GM12878 (cell line): ENCODE data around the gene ZBTB38. TPM values are rescaled to one million over a fixed set of nuclear protein-coding genes. Genes with fewer than 3 reads are reported as not detected.

Experiments used
- ATAC-seq: fragments of 200-7000 bp; cut with Tn5 transposase; 3 replicates; pipeline ENCODE4 v1.9.1; 2020; ENCODE audit warnings: mild to moderate bottlenecking, moderate library complexity
- BruUV-seq: library from RNA; stranded (reverse); fragments of 400-500 nt; replicated peaks from 2 replicates; lab custom pipeline; 2021; lab: Mats Ljungman, UMichigan
- CTCF ChIA-PET: fragments of 300-600 bp; sonication (Branson Sonifier 250); formaldehyde crosslinking; extraction: SDS; loops from one replicate; lab custom pipeline; 2021; ENCODE audit warnings: inconsistent platforms; lab: Yijun Ruan, JAX
- POLR2A ChIA-PET: fragments of 350-600 bp; formaldehyde crosslinking; extraction: SDS; loops from one replicate; lab custom pipeline; 2021; ENCODE audit warnings: inconsistent platforms; lab: Charles Lee
- RAD21 ChIA-PET: fragments of 300-600 bp; sonication (Branson Sonifier 250); formaldehyde crosslinking; loops from one replicate; lab custom pipeline; 2023; ENCODE audit warnings: antibody characterized with exemption; ENCODE audit not compliant: unreplicated experiment; lab: Charles Lee
- SMC1A ChIA-PET: fragments of 300-600 bp; sonication (Branson Sonifier 250); formaldehyde crosslinking; loops from one replicate; lab custom pipeline; 2023; ENCODE audit not compliant: unreplicated experiment, uncharacterized antibody; lab: Charles Lee
- DNase-seq: peaks from one replicate; pipeline ENCODE4 v3.0.0-alpha.2; 2011; ENCODE audit warnings: low read depth, low spot score
- FAIRE-seq: peaks from 3 replicates; lab custom pipeline; 2011; peaks lifted over from hg19 to GRCh38; lab: Jason Lieb, UNC
- H2AFZ ChIP-seq: 2 replicates; pipeline ENCODE4 v1.6.0; 2011; ENCODE audit warnings: low read depth, low read length, control low read depth; ENCODE audit not compliant: control insufficient read depth
- H3K27ac ChIP-seq: 2 replicates; pipeline ENCODE4 v1.5.1; 2011; ENCODE audit warnings: control low read depth; ENCODE audit not compliant: control insufficient read depth, insufficient read depth
- H3K27me3 ChIP-seq, 2 experiments: replicated peaks in 1 of 2; 2 replicates each; pipeline versions ENCODE4 v1.6.0 to v1.6.1; 2011; ENCODE audit warnings: low read length in 1 of 2; ENCODE audit not compliant: control insufficient read depth in 2 of 2, insufficient read depth in 2 of 2
- H3K36me3 ChIP-seq, 2 experiments: 2 replicates each; pipeline ENCODE4 v1.5.1; 2011; ENCODE audit warnings: low read length in 1 of 2; ENCODE audit not compliant: control insufficient read depth in 2 of 2, insufficient read depth in 2 of 2
- H3K4me1 ChIP-seq: 2 replicates; pipeline ENCODE4 v1.6.1; 2011; ENCODE audit warnings: mild to moderate bottlenecking, low read length, moderate library complexity, mixed read lengths; ENCODE audit not compliant: control insufficient read depth, insufficient read depth
- H3K4me2 ChIP-seq: 2 replicates; pipeline ENCODE4 v1.6.0; 2011; ENCODE audit warnings: control low read depth; ENCODE audit not compliant: control insufficient read depth, insufficient read depth
- H3K4me3 ChIP-seq: fragments of 200-600 bp; sonication (generic); 2 replicates; pipeline ENCODE4 v1.5.1; 2016
- H3K79me2 ChIP-seq: 2 replicates; pipeline ENCODE4 v1.6.0; 2011; ENCODE audit warnings: low read length; ENCODE audit not compliant: control insufficient read depth, insufficient read depth
- H3K9ac ChIP-seq: 2 replicates; pipeline ENCODE4 v1.8.0; 2011; ENCODE audit warnings: low read length, control low read depth, mixed read lengths; ENCODE audit not compliant: control insufficient read depth, insufficient read depth
- H3K9me3 ChIP-seq: replicated peaks from 3 replicates; pipeline ENCODE4 v1.5.1; 2011; ENCODE audit warnings: mild to moderate bottlenecking, low read length; ENCODE audit not compliant: control insufficient read depth, insufficient read depth
- H4K20me1 ChIP-seq: 2 replicates; pipeline ENCODE4 v1.6.0; 2011; ENCODE audit not compliant: control insufficient read depth, insufficient read depth
- BHLHE40 ChIP-seq, 2 experiments: fragments of 450-650 bp in 1 of 2; IDR thresholded peaks; 2 replicates each; pipeline ENCODE4 v1.6.1; 2011 to 2017; ENCODE audit warnings: low read depth in 2 of 2, borderline replicate concordance in 1 of 2, improper control_type of control experiment in 1 of 2, low read length in 1 of 2, mild to moderate bottlenecking in 1 of 2
- CHD2 ChIP-seq: IDR thresholded peaks from 2 replicates; pipeline ENCODE4 v1.6.1; 2011; ENCODE audit warnings: low read depth, low read length, improper control_type of control experiment, borderline replicate concordance
- SMC3 ChIP-seq: IDR thresholded peaks from 2 replicates; pipeline ENCODE4 v1.6.1; 2011; ENCODE audit warnings: low read length, improper control_type of control experiment, borderline replicate concordance
- YBX1 ChIP-seq: fragments of 450-650 bp; IDR thresholded peaks from 2 replicates; pipeline ENCODE4 v1.6.1; 2016; ENCODE audit warnings: antibody characterized with exemption
- WGBS: methylation state at CpG from one replicate; pipeline ENCODE4 v1.1.6; 2016; ENCODE audit warnings: low lambda C conversion rate; ENCODE audit not compliant: insufficient replicate concordance, insufficient coverage; ENCODE audit errors: missing lambda C conversion rate; 5-methylcytosine and 5-hydroxymethylcytosine counted together
- in situ Hi-C: fragments of 300-500 bp; cut with MboI; formaldehyde crosslinking; loops from 9 replicates; pipeline ENCODE4 v1.14.3; 2018; ENCODE audit warnings: mixed read lengths
- intact Hi-C: fragments of 100-400 bp; cut with micrococcal nuclease; formaldehyde crosslinking; loops from one replicate; pipeline ENCODE4 v1.14.2; 2022; ENCODE audit not compliant: unreplicated experiment
- polyA plus RNA-seq, 11 experiments: library from polyadenylated mRNA; depleted of rRNA in 4 of 11; unstranded in 6 of 11; stranded (reverse) in 5 of 11; fragments of >200 nt; fragmentation: Nextera tagmentation in 4 of 11; fragmentation: Illumina TruSeq in 1 of 11; extraction: Ambion mirVana in 4 of 11; extraction: Trizol in 1 of 11; gene quantifications; 1 replicate in 1 of 11; 2 replicates in 10 of 11; pipeline versions ENCODE4 v1.2.1 to v1.2.3, GENCODE V29; 2011 to 2016; ENCODE audit warnings: inconsistent platforms in 2 of 11, missing spikeins in 2 of 11, low read depth in 1 of 11
- total RNA-seq, 4 experiments: library from RNA; depleted of rRNA in 3 of 4; stranded (reverse); fragments of >200 nt in 3 of 4; fragmentation: Illumina TruSeq in 1 of 4; extraction: Trizol in 1 of 4; gene quantifications; 2 replicates each; pipeline versions ENCODE4 v1.2.1 to v1.2.3, GENCODE V29; 2013 to 2021
- TF ChIP-seq, protein P1 (sequence below): fragments of 450-650 bp; conservative IDR thresholded peaks from 2 replicates; pipeline ENCODE4 v1.6.1; 2017; ENCODE audit warnings: mild to moderate bottlenecking, moderate library complexity

ZBTB38 gene
- total and polyA plus RNA-seq, 10 of the 15 experiments (the other 5 are each of a cell fraction or from before 2014, with no cell fraction given): 34.2 to 115 (median 88.6) TPM

DNA sequence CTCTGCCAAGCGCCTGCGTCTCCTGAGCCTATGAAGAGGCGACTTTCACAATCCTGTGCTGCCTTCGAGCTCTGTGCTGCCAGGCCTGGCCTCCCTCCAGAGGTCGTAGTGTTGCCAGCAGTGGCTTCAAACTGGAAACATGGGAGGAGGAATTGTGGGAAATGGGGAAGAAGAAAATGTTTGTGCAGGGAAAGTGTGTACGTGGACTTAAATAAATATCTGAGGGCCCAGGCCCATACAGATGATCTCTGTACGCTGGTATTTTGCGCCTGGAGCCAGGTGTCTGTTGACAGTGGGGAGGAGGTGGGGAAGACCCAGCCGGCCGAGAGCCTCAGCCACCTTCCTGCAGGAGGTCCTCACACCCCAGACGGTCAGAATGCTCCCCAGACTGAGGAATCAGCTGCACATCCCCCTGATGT, 44.6 kb downstream of the ZBTB38 start:
- Histone ChIP-seq H2AFZ (no peak overlapping the region), H3K27ac (peak overlapping the region; percentile 92), H4K20me1 (no peaks in the 10 kb centered on the region; the same call in 1 of the 2 replicates), H3K9ac (peak overlapping the region; percentile 60), H3K79me2 (peaks cover 85% of the 10 kb centered on the region), H3K36me3 (peaks cover 22 to 55% of the 10 kb centered on the region in 2 experiments), H3K27me3 (no peaks in the 10 kb centered on the region), H3K4me2 (peak overlapping the region; percentile 94), H3K9me3 (no peaks in the 10 kb centered on the region; the same call in 2 of the 3 replicates), H3K4me1 (peaks cover 57% of the 10 kb centered on the region), H3K4me3 (peak overlapping the region; percentile 57; the same call in 1 of the 2 replicates)
- BruUV-seq: no TSS peak
- in situ Hi-C loops (no loop called here), intact Hi-C loops (no loop called here)
- ATAC-seq (no peak), FAIRE-seq (no peak), DNase-seq (no peak)
- TF ChIP-seq YBX1: no peak
- TF ChIP-seq, protein P1, sequence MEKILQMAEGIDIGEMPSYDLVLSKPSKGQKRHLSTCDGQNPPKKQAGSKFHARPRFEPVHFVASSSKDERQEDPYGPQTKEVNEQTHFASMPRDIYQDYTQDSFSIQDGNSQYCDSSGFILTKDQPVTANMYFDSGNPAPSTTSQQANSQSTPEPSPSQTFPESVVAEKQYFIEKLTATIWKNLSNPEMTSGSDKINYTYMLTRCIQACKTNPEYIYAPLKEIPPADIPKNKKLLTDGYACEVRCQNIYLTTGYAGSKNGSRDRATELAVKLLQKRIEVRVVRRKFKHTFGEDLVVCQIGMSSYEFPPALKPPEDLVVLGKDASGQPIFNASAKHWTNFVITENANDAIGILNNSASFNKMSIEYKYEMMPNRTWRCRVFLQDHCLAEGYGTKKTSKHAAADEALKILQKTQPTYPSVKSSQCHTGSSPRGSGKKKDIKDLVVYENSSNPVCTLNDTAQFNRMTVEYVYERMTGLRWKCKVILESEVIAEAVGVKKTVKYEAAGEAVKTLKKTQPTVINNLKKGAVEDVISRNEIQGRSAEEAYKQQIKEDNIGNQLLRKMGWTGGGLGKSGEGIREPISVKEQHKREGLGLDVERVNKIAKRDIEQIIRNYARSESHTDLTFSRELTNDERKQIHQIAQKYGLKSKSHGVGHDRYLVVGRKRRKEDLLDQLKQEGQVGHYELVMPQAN: no peak
- TF ChIP-seq SMC3: no peak
- TF ChIP-seq CHD2: no peak
- no peak for TF ChIP-seq BHLHE40 (IDR thresholded peaks at IDR 0.05; ENCODE audit: borderline replicate concordance in 1 of 2, low read depth in 2 of 2, low read length in 1 of 2)
- POLR2A ChIA-PET: interaction anchor here (1.1 to 14.2 kb wide), 9 partner anchors 10 to 85 kb away, joined by 3 to 453 read pairs (median 4); no protein-coding TSS in a partner anchor
- WGBS: 80% methylated on average over 11 of the region's 11 CpGs
- RAD21 ChIA-PET: interaction anchor here (1.2 to 14.3 kb wide), 16 partner anchors 10 to 101 kb away, joined by 3 to 387 read pairs (median 6); no protein-coding TSS in a partner anchor
- CTCF ChIA-PET: interaction anchor here (1.1 to 11.4 kb wide), 12 partner anchors 9 to 100 kb away, joined by 3 to 107 read pairs (median 10); no protein-coding TSS in a partner anchor
- SMC1A ChIA-PET: interaction anchor here (0.9 to 18.5 kb wide), 13 partner anchors 10 to 101 kb away, joined by 3 to 573 read pairs (median 24); partner anchors contain the start of gene ZBTB38
